ENCODE data around the gene NEAT1. TPM values are rescaled to one million over a fixed set of nuclear protein-coding genes. Genes with fewer than 3 reads are reported as not detected.
A peak's percentile ranks its signal among the peaks of the same experiment; 100 is the strongest.

NEAT1 gene
- total and polyA plus RNA-seq, 2 of the 8 experiments (the other 6 are each of a cell fraction or from before 2014, with no cell fraction given) = 2.4 to 10.7 TPM

- H3K27ac ChIP-seq (ENCODE audit: low read depth, low read length) = no peak overlapping the region
- no peak overlapping the region for H3K4ac ChIP-seq (replicated peaks; ENCODE audit: insufficient read length, low read depth, low read length)
- H4K8ac ChIP-seq (ENCODE audit: extremely low read depth, insufficient read depth, low read length) = 0 out of 2 replicates have a peak overlapping the region, but pooled peaks have one; percentile 37
- H3K4me1 ChIP-seq (replicated peaks in 1 of 4; ENCODE audit: control insufficient read depth in 3 of 4, insufficient read depth in 4 of 4, low read length in 3 of 4) = peaks cover 0 to 20% (median 16%) of the 10 kb centered on the region in 4 experiments; a peak in 5 of 7 replicates
- H3K79me2 ChIP-seq (ENCODE audit: control insufficient read depth in 1 of 2, insufficient read depth in 2 of 2, low read length in 2 of 2) = 0 out of 4 replicates have a peak, but pooled peaks cover 0 to 7% of the 10 kb centered on the region in 2 experiments
- CTCF ChIA-PET (ENCODE audit: partially characterized antibody) = interaction anchor here (0.9 to 26.0 kb wide), 20 partner anchors 9 to 366 kb away, joined by 3 to 809 read pairs (median 4); partner anchors contain the start of genes MALAT1, NEAT1 and TM7SF2
- no peaks in the 10 kb centered on the region for H3K36me3 ChIP-seq (ENCODE audit: control insufficient read depth in 2 of 4, insufficient read depth in 4 of 4, low read length in 3 of 4)
- H3K4me3 ChIP-seq (ENCODE audit: extremely low read depth in 1 of 4, insufficient read depth in 2 of 4, low read depth in 3 of 4, low read length in 4 of 4) = no peak overlapping the region
- POLR2A ChIA-PET (ENCODE audit: partially characterized antibody) = interaction anchor here (0.9 to 26.0 kb wide), 18 partner anchors 9 to 163 kb away, joined by 3 to 1447 read pairs (median 4); partner anchors contain the start of genes MALAT1 and NEAT1
- no peaks in the 10 kb centered on the region for H3K9me3 ChIP-seq (ENCODE audit: insufficient read depth in 2 of 2, low read depth in 1 of 2, low read length in 1 of 2)
- no peak overlapping the region; the same call in 1 of the 2 replicates for H2AK5ac ChIP-seq (ENCODE audit: low read depth, low read length)
- H2BK12ac ChIP-seq (ENCODE audit: low read depth, low read length) = peak overlapping the region; percentile 86
- no peak overlapping the region for H4K5ac ChIP-seq (ENCODE audit: insufficient read length, low read depth, low read length)
- no peaks in the 10 kb centered on the region for H4K20me1 ChIP-seq (replicated peaks in 1 of 2; ENCODE audit: control insufficient read depth in 1 of 2, insufficient read depth in 2 of 2, low read length in 2 of 2)
- no peak overlapping the region; the same call in 1 of the 2 replicates for H3K18ac ChIP-seq (ENCODE audit: extremely low read depth, low read length)
- 0 out of 2 replicates have a peak overlapping the region, but pooled peaks have one; percentile 28 for H2BK20ac ChIP-seq (ENCODE audit: low read length)
- FAIRE-seq (no peak), DNase-seq (ENCODE audit: low read depth in 1 of 2, low spot score in 2 of 2) (no peak)
- no peak overlapping the region for H2AFZ ChIP-seq (ENCODE audit: low read length)
- H3K14ac ChIP-seq (ENCODE audit: insufficient read length) = no peak overlapping the region
- peak overlapping the region; percentile 41 for H4K91ac ChIP-seq (replicated peaks; ENCODE audit: insufficient read length, low read length)
- H3K56ac ChIP-seq (replicated peaks; ENCODE audit: insufficient read length, low read depth, low read length) = no peak overlapping the region
- H3K23me2 ChIP-seq (ENCODE audit: low read depth, low read length) = peaks cover 9% of the 10 kb centered on the region
- peaks cover 3% of the 10 kb centered on the region; the same call in 1 of the 2 replicates for H3K79me1 ChIP-seq (ENCODE audit: low read depth, low read length)
- no peaks in the 10 kb centered on the region for H3K27me3 ChIP-seq (replicated peaks in 1 of 4; ENCODE audit: control insufficient read depth in 3 of 4, extremely low read depth in 1 of 4, insufficient read depth in 3 of 4, low read length in 3 of 4)
- H2BK15ac ChIP-seq (ENCODE audit: low read length) = peak overlapping the region; percentile 92; the same call in 1 of the 2 replicates
- H3K23ac ChIP-seq (ENCODE audit: insufficient read length) = no peak overlapping the region
- WGBS, 2 experiments (ENCODE audit: extremely low coverage in 1 of 2, insufficient coverage in 1 of 2, insufficient read length in 1 of 2, insufficient replicate concordance in 2 of 2, low coverage in 1 of 2, low lambda C conversion rate in 2 of 2, missing lambda C conversion rate in 1 of 2) = 83% methylated on average over 31 of the region's 33 CpGs; no CpG with 5 or more reads in 1 of the 2 experiments
- peak overlapping the region; percentile 76; the same call in 1 of the 2 replicates for H2BK5ac ChIP-seq (ENCODE audit: low read depth, low read length)
- no peak overlapping the region for H2BK120ac ChIP-seq (replicated peaks; ENCODE audit: low read depth, low read length)
- no peak overlapping the region; a peak in 1 of 7 replicates for H3K9ac ChIP-seq (replicated peaks in 1 of 4; ENCODE audit: extremely low read depth in 1 of 4, low read depth in 3 of 4, low read length in 3 of 4)
- H3K4me2 ChIP-seq (ENCODE audit: insufficient read depth in 1 of 2, low read depth in 2 of 2, low read length in 2 of 2) = peak overlapping the region in 1 of 2 experiments; percentile 4; a peak in 2 of 4 replicates
- no peak for TF ChIP-seq EZH2 (IDR thresholded peaks at IDR 0.05; ENCODE audit: low read depth, low read length, severe bottlenecking)
- TF ChIP-seq TCF12 (IDR thresholded peaks at IDR 0.05; ENCODE audit: low read depth, low read length) = no peak
- no peak for TF ChIP-seq JUND (IDR thresholded peaks at IDR 0.05; ENCODE audit: low read length)
- no peak for TF ChIP-seq FOSL1 (IDR thresholded peaks at IDR 0.05; ENCODE audit: insufficient read depth, low read depth, low read length)
- no peak for TF ChIP-seq CEBPB (IDR thresholded peaks at IDR 0.05; ENCODE audit: low read depth, low read length)
- TF ChIP-seq ASH2L (IDR thresholded peaks at IDR 0.05; ENCODE audit: low read length) = no peak
- no peak for TF ChIP-seq SIRT6 (IDR thresholded peaks at IDR 0.05; ENCODE audit: low read length)
- TF ChIP-seq JUN (IDR thresholded peaks at IDR 0.05; ENCODE audit: low read depth, low read length) = no peak
- no peak for TF ChIP-seq HDAC6 (IDR thresholded peaks at IDR 0.05; ENCODE audit: low read depth, low read length)
- no peak for TF ChIP-seq TAF1 (IDR thresholded peaks at IDR 0.05; ENCODE audit: low read depth, low read length)
- TF ChIP-seq CREB1 (IDR thresholded peaks at IDR 0.05) = no peak
- no peak for TF ChIP-seq ZNF274 (IDR thresholded peaks at IDR 0.05; ENCODE audit: borderline replicate concordance, extremely low read depth, low read length)
- no peak for TF ChIP-seq POLR2AphosphoS5 (IDR thresholded peaks at IDR 0.05; ENCODE audit: low read depth, low read length)
Measured at GRCh38 chr11:65478388-65479183, 56.0 kb downstream of the NEAT1 start.

Measured in H1 (cell line).